GM12878 (cell line): Measurements from ENCODE around the gene CACNA2D3. TPM values are rescaled to one million over a fixed set of nuclear protein-coding genes. Genes with fewer than 3 reads are reported as not detected.
"Not testable (repeated sequence)": the region's sequence is repeated elsewhere in the genome, so short reads cannot be mapped to it uniquely, and the experiment has no call there.

Experiments
- ATAC-seq: fragments of 200-7000 bp; cut with Tn5 transposase; 3 replicates; pipeline ENCODE4 v1.9.1; 2020; ENCODE audit warnings: mild to moderate bottlenecking, moderate library complexity
- BruUV-seq: library from RNA; stranded (reverse); fragments of 400-500 nt; replicated peaks from 2 replicates; lab custom pipeline; 2021; lab: Mats Ljungman, UMichigan
- CTCF ChIA-PET: fragments of 300-600 bp; sonication (Branson Sonifier 250); formaldehyde crosslinking; extraction: SDS; loops from one replicate; lab custom pipeline; 2021; ENCODE audit warnings: inconsistent platforms; lab: Yijun Ruan, JAX
- POLR2A ChIA-PET: fragments of 350-600 bp; formaldehyde crosslinking; extraction: SDS; loops from one replicate; lab custom pipeline; 2021; ENCODE audit warnings: inconsistent platforms; lab: Charles Lee
- RAD21 ChIA-PET: fragments of 300-600 bp; sonication (Branson Sonifier 250); formaldehyde crosslinking; loops from one replicate; lab custom pipeline; 2023; ENCODE audit warnings: antibody characterized with exemption; ENCODE audit not compliant: unreplicated experiment; lab: Charles Lee
- SMC1A ChIA-PET: fragments of 300-600 bp; sonication (Branson Sonifier 250); formaldehyde crosslinking; loops from one replicate; lab custom pipeline; 2023; ENCODE audit not compliant: unreplicated experiment, uncharacterized antibody; lab: Charles Lee
- DNase-seq: peaks from one replicate; pipeline ENCODE4 v3.0.0-alpha.2; 2011; ENCODE audit warnings: low read depth, low spot score
- FAIRE-seq: peaks from 3 replicates; lab custom pipeline; 2011; peaks lifted over from hg19 to GRCh38; lab: Jason Lieb, UNC
- H2AFZ ChIP-seq: 2 replicates; pipeline ENCODE4 v1.6.0; 2011; ENCODE audit warnings: low read depth, low read length, control low read depth; ENCODE audit not compliant: control insufficient read depth
- H3K27ac ChIP-seq: 2 replicates; pipeline ENCODE4 v1.5.1; 2011; ENCODE audit warnings: control low read depth; ENCODE audit not compliant: control insufficient read depth, insufficient read depth
- H3K27me3 ChIP-seq, 2 experiments: replicated peaks in 1 of 2; 2 replicates each; pipeline versions ENCODE4 v1.6.0 to v1.6.1; 2011; ENCODE audit warnings: low read length in 1 of 2; ENCODE audit not compliant: control insufficient read depth in 2 of 2, insufficient read depth in 2 of 2
- H3K36me3 ChIP-seq, 2 experiments: 2 replicates each; pipeline ENCODE4 v1.5.1; 2011; ENCODE audit warnings: low read length in 1 of 2; ENCODE audit not compliant: control insufficient read depth in 2 of 2, insufficient read depth in 2 of 2
- H3K4me1 ChIP-seq: 2 replicates; pipeline ENCODE4 v1.6.1; 2011; ENCODE audit warnings: mild to moderate bottlenecking, low read length, moderate library complexity, mixed read lengths; ENCODE audit not compliant: control insufficient read depth, insufficient read depth
- H3K4me2 ChIP-seq: 2 replicates; pipeline ENCODE4 v1.6.0; 2011; ENCODE audit warnings: control low read depth; ENCODE audit not compliant: control insufficient read depth, insufficient read depth
- H3K4me3 ChIP-seq: fragments of 200-600 bp; sonication (generic); 2 replicates; pipeline ENCODE4 v1.5.1; 2016
- H3K79me2 ChIP-seq: 2 replicates; pipeline ENCODE4 v1.6.0; 2011; ENCODE audit warnings: low read length; ENCODE audit not compliant: control insufficient read depth, insufficient read depth
- H3K9ac ChIP-seq: 2 replicates; pipeline ENCODE4 v1.8.0; 2011; ENCODE audit warnings: low read length, control low read depth, mixed read lengths; ENCODE audit not compliant: control insufficient read depth, insufficient read depth
- H3K9me3 ChIP-seq: replicated peaks from 3 replicates; pipeline ENCODE4 v1.5.1; 2011; ENCODE audit warnings: mild to moderate bottlenecking, low read length; ENCODE audit not compliant: control insufficient read depth, insufficient read depth
- H4K20me1 ChIP-seq: 2 replicates; pipeline ENCODE4 v1.6.0; 2011; ENCODE audit not compliant: control insufficient read depth, insufficient read depth
- BHLHE40 ChIP-seq, 2 experiments: fragments of 450-650 bp in 1 of 2; IDR thresholded peaks; 2 replicates each; pipeline ENCODE4 v1.6.1; 2011 to 2017; ENCODE audit warnings: low read depth in 2 of 2, borderline replicate concordance in 1 of 2, improper control_type of control experiment in 1 of 2, low read length in 1 of 2, mild to moderate bottlenecking in 1 of 2
- ESRRA ChIP-seq: IDR thresholded peaks from 2 replicates; pipeline ENCODE4 v1.6.1; 2012; ENCODE audit warnings: mild to moderate bottlenecking, low read length, improper control_type of control experiment
- KDM1A ChIP-seq: fragments of 200-600 bp; sonication (generic); IDR thresholded peaks from 2 replicates; pipeline ENCODE4 v1.6.1; 2016; ENCODE audit warnings: borderline replicate concordance
- RCOR1 ChIP-seq: conservative IDR thresholded peaks from 2 replicates; pipeline ENCODE4 v1.6.1; 2012; ENCODE audit warnings: low read depth, low read length, improper control_type of control experiment
- TARDBP ChIP-seq: IDR thresholded peaks from 2 replicates; pipeline ENCODE4 v1.6.1; 2016; ENCODE audit warnings: borderline replicate concordance
- TCF3 ChIP-seq: IDR thresholded peaks from 2 replicates; pipeline ENCODE4 v1.6.1; 2012; ENCODE audit warnings: low read depth, mild to moderate bottlenecking, low read length, borderline replicate concordance; ENCODE audit not compliant: insufficient read depth
- ZNF274 ChIP-seq: IDR thresholded peaks from one replicate; pipeline ENCODE4 v1.8.0; 2011; ENCODE audit not compliant: insufficient read length, insufficient read depth
- WGBS: methylation state at CpG from one replicate; pipeline ENCODE4 v1.1.6; 2016; ENCODE audit warnings: low lambda C conversion rate; ENCODE audit not compliant: insufficient replicate concordance, insufficient coverage; ENCODE audit errors: missing lambda C conversion rate; 5-methylcytosine and 5-hydroxymethylcytosine counted together
- in situ Hi-C: fragments of 300-500 bp; cut with MboI; formaldehyde crosslinking; loops from 9 replicates; pipeline ENCODE4 v1.14.3; 2018; ENCODE audit warnings: mixed read lengths
- intact Hi-C: fragments of 100-400 bp; cut with micrococcal nuclease; formaldehyde crosslinking; loops from one replicate; pipeline ENCODE4 v1.14.2; 2022; ENCODE audit not compliant: unreplicated experiment
- polyA plus RNA-seq, 11 experiments: library from polyadenylated mRNA; depleted of rRNA in 4 of 11; unstranded in 6 of 11; stranded (reverse) in 5 of 11; fragments of >200 nt; fragmentation: Nextera tagmentation in 4 of 11; fragmentation: Illumina TruSeq in 1 of 11; extraction: Ambion mirVana in 4 of 11; extraction: Trizol in 1 of 11; gene quantifications; 1 replicate in 1 of 11; 2 replicates in 10 of 11; pipeline versions ENCODE4 v1.2.1 to v1.2.3, GENCODE V29; 2011 to 2016; ENCODE audit warnings: inconsistent platforms in 2 of 11, missing spikeins in 2 of 11, low read depth in 1 of 11
- total RNA-seq, 4 experiments: library from RNA; depleted of rRNA in 3 of 4; stranded (reverse); fragments of >200 nt in 3 of 4; fragmentation: Illumina TruSeq in 1 of 4; extraction: Trizol in 1 of 4; gene quantifications; 2 replicates each; pipeline versions ENCODE4 v1.2.1 to v1.2.3, GENCODE V29; 2013 to 2021
- TF ChIP-seq, protein P1 (sequence below): fragments of 450-650 bp; formaldehyde crosslinking; IDR thresholded peaks from 2 replicates; pipeline ENCODE4 v1.4.0; 2022; ENCODE audit warnings: mild to moderate bottlenecking, moderate library complexity
- TF ChIP-seq, protein P2 (sequence below): IDR thresholded peaks from 2 replicates; pipeline ENCODE4 v1.6.1; 2012; ENCODE audit warnings: low read length, inconsistent platforms
- TF ChIP-seq, protein P3 (sequence below): fragments of 450-650 bp; conservative IDR thresholded peaks from 2 replicates; pipeline ENCODE4 v1.6.1; 2017; ENCODE audit warnings: mild to moderate bottlenecking, moderate library complexity

The CACNA2D3 gene
- total and polyA plus RNA-seq, 10 of the 15 experiments (the other 5 are each of a cell fraction or from before 2014, with no cell fraction given), result not detected

DNA sequence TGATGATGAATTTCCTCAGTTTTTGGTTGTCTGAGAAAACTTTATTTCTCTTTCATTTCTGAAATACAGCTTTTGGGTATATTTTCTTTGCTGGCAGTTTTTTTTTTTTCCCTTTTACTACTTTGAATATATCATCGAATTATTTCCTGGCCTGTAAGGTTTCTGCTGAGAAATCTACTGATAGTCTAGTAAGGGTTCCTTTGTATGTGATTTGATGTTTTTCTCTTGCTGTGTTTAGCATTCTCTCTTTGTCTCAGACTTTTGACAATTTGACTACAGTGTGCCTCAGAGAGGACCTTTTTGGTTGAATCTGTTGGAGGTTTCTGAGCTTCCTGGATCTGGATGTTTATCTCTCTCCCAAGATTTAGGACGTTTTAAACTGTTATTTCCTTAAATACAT, 336.0 kb downstream of the CACNA2D3 start:
- ChIA-PET RAD21 (no interaction called here), CTCF (no interaction called here), SMC1A (no interaction called here), POLR2A (no interaction called here)
- Histone ChIP-seq H2AFZ (no peak overlapping the region), H3K36me3 (no peaks in the 10 kb centered on the region), H3K4me3 (no peak overlapping the region), H4K20me1 (no peaks in the 10 kb centered on the region), H3K9ac (no peak overlapping the region), H3K9me3 (no peaks in the 10 kb centered on the region), H3K4me2 (no peak overlapping the region), H3K79me2 (no peaks in the 10 kb centered on the region), H3K27ac (no peak overlapping the region), H3K4me1 (no peaks in the 10 kb centered on the region), H3K27me3 (no peaks in the 10 kb centered on the region)
- FAIRE-seq (no peak), ATAC-seq (no peak), DNase-seq (no peak)
- WGBS, result 0% methylated on average over 2 of the region's 2 CpGs
- no TSS peak for BruUV-seq
- intact Hi-C loops, result no loop called here
- TF ChIP-seq, protein P1, sequence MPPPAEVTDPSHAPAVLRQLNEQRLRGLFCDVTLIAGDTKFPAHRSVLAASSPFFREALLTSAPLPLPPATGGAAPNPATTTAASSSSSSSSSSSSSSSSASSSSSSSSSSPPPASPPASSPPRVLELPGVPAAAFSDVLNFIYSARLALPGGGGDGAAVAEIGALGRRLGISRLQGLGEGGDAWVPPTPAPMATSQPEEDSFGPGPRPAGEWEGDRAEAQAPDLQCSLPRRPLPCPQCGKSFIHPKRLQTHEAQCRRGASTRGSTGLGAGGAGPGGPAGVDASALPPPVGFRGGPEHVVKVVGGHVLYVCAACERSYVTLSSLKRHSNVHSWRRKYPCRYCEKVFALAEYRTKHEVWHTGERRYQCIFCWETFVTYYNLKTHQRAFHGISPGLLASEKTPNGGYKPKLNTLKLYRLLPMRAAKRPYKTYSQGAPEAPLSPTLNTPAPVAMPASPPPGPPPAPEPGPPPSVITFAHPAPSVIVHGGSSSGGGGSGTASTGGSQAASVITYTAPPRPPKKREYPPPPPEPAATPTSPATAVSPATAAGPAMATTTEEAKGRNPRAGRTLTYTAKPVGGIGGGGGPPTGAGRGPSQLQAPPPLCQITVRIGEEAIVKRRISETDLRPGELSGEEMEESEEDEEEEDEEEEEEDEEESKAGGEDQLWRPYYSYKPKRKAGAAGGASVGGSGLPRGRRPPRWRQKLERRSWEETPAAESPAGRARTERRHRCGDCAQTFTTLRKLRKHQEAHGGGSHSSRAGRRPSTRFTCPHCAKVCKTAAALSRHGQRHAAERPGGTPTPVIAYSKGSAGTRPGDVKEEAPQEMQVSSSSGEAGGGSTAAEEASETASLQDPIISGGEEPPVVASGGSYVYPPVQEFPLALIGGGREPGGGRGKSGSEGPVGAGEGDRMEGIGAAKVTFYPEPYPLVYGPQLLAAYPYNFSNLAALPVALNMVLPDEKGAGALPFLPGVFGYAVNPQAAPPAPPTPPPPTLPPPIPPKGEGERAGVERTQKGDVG (CRISPR knock-in tag), result no peak
- no peak for TF ChIP-seq TCF3
- no peak for TF ChIP-seq ZNF274
- no peak for TF ChIP-seq RCOR1
- TF ChIP-seq TARDBP, result no peak
- no peak for TF ChIP-seq ESRRA
- TF ChIP-seq, protein P2, sequence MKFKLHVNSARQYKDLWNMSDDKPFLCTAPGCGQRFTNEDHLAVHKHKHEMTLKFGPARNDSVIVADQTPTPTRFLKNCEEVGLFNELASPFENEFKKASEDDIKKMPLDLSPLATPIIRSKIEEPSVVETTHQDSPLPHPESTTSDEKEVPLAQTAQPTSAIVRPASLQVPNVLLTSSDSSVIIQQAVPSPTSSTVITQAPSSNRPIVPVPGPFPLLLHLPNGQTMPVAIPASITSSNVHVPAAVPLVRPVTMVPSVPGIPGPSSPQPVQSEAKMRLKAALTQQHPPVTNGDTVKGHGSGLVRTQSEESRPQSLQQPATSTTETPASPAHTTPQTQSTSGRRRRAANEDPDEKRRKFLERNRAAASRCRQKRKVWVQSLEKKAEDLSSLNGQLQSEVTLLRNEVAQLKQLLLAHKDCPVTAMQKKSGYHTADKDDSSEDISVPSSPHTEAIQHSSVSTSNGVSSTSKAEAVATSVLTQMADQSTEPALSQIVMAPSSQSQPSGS, result no peak
- TF ChIP-seq, protein P3, sequence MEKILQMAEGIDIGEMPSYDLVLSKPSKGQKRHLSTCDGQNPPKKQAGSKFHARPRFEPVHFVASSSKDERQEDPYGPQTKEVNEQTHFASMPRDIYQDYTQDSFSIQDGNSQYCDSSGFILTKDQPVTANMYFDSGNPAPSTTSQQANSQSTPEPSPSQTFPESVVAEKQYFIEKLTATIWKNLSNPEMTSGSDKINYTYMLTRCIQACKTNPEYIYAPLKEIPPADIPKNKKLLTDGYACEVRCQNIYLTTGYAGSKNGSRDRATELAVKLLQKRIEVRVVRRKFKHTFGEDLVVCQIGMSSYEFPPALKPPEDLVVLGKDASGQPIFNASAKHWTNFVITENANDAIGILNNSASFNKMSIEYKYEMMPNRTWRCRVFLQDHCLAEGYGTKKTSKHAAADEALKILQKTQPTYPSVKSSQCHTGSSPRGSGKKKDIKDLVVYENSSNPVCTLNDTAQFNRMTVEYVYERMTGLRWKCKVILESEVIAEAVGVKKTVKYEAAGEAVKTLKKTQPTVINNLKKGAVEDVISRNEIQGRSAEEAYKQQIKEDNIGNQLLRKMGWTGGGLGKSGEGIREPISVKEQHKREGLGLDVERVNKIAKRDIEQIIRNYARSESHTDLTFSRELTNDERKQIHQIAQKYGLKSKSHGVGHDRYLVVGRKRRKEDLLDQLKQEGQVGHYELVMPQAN, result no peak
- no peak for TF ChIP-seq KDM1A
- no peak for TF ChIP-seq BHLHE40 (IDR thresholded peaks at IDR 0.05; ENCODE audit: borderline replicate concordance in 1 of 2, low read depth in 2 of 2, low read length in 1 of 2)
- in situ Hi-C loops, result no loop called here

DNA sequence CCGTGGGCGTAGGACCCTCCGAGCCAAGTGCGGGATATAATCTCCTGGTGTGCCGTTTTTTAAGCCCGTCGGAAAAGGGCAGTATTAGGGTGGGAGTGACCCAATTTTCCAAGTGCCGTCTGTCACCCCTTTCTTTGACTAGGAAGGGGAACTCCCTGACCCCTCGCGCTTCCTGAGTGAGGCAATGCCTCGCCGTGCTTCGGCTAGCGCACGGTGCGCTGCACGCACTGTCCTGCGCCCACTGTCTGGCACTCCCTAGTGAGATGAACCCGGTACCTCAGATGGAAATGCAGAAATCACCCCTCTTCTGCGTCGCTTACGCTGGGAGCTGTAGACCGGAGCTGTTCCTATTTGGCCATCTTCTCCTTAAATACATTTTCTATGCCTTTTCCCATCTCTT, 342.2 kb downstream of the CACNA2D3 start:
- H3K27me3 ChIP-seq, H2AFZ ChIP-seq, H3K9ac ChIP-seq, H3K4me3 ChIP-seq, BruUV-seq, H3K79me2 ChIP-seq, in situ Hi-C loops, H3K27ac ChIP-seq, FAIRE-seq, H3K9me3 ChIP-seq, intact Hi-C loops, H3K4me1 ChIP-seq, DNase-seq, H3K36me3 ChIP-seq, POLR2A ChIA-PET, ATAC-seq, RAD21 ChIA-PET, SMC1A ChIA-PET, CTCF ChIA-PET, H4K20me1 ChIP-seq, H3K4me2 ChIP-seq: not testable (repeated sequence)
- 59% methylated on average over 23 of the region's 23 CpGs for WGBS
